ENCODE results near the gene KRTAP27-1. TPM values are rescaled to one million over a fixed set of nuclear protein-coding genes. Genes with fewer than 3 reads are reported as not detected.

KRTAP27-1 gene, protein sequence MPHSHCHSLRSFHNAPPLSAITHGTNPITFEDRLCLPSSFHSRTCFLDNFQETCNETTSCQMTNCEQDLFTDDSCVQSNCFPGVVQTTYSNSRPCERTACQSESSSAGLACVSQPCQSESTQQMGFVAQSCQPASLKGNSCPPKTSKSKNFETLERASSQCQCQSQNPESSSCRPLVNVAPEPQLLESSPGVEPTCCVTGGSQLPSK
- total RNA-seq (not detected), polyA plus RNA-seq (not detected)
- long read RNA-seq, donor 1: 0 reads
- long read RNA-seq, donor 2: 0 reads
- long read RNA-seq, donor 3: 0 reads

DNA sequence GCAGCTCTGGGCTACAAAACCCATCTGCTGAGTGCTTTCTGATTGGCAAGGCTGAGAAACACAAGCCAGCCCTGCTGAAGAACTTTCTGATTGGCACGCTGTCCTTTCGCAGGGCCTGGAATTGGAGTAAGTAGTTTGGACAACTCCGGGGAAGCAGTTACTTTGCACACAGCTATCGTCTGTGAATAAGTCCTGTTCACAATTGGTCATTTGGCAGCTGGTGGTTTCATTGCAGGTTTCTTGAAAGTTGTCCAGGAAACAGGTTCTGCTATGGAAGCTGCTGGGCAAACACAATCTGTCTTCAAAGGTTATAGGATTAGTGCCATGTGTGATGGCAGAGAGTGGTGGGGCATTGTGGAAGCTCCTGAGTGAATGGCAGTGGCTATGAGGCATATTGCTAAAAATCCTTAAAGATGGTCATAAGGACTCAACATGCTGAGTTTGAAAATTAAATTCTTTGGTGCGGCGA, at the start of gene KRTAP27-1:
TSS of gene KRTAP27-1 (minus strand) at position 419 of the 469 bp plus-strand sequence. CDS start at position 393, 26 bp downstream.
- H3K36me3 ChIP-seq: no peaks in the 10 kb centered on the region
- 83 to 98% (median 84%) methylated on average over 6 of the region's 6 CpGs for WGBS, 3 donors
- no peaks in the 10 kb centered on the region for H3K9me3 ChIP-seq
- no peak within 1 kb of the TSS for H3K4me3 ChIP-seq
- H3K4me1 ChIP-seq (ENCODE audit: insufficient read depth): no peaks in the 10 kb centered on the region
- TF ChIP-seq EP300 (IDR thresholded peaks at IDR 0.05): no peak
- no peak for TF ChIP-seq POLR2A (IDR thresholded peaks at IDR 0.05)
- TF ChIP-seq, protein P1, sequence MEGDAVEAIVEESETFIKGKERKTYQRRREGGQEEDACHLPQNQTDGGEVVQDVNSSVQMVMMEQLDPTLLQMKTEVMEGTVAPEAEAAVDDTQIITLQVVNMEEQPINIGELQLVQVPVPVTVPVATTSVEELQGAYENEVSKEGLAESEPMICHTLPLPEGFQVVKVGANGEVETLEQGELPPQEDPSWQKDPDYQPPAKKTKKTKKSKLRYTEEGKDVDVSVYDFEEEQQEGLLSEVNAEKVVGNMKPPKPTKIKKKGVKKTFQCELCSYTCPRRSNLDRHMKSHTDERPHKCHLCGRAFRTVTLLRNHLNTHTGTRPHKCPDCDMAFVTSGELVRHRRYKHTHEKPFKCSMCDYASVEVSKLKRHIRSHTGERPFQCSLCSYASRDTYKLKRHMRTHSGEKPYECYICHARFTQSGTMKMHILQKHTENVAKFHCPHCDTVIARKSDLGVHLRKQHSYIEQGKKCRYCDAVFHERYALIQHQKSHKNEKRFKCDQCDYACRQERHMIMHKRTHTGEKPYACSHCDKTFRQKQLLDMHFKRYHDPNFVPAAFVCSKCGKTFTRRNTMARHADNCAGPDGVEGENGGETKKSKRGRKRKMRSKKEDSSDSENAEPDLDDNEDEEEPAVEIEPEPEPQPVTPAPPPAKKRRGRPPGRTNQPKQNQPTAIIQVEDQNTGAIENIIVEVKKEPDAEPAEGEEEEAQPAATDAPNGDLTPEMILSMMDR (IDR thresholded peaks at IDR 0.05): no peak
- H3K27me3 ChIP-seq: no peaks in the 10 kb centered on the region
- intact Hi-C loops (cut with DNase I): no loop called here
- DNase-seq: no peak
- H3K27ac ChIP-seq: no peak within 1 kb of the TSS

GRCh38 chr21:30382201-30382600, 44.7 kb upstream of the KRTAP27-1 start:
- intact Hi-C loops (cut with DNase I): no loop called here
- H3K4me1 ChIP-seq (ENCODE audit: insufficient read depth): no peaks in the 10 kb centered on the region
- WGBS, 3 donors: 28 to 32% (median 31%) methylated on average over 1 of the region's 1 CpG
- no peaks in the 10 kb centered on the region for H3K9me3 ChIP-seq
- H3K27ac ChIP-seq: no peak overlapping the region
- TF ChIP-seq POLR2A (IDR thresholded peaks at IDR 0.05) (no peak), EP300 (IDR thresholded peaks at IDR 0.05) (no peak)
- TF ChIP-seq, protein P1 (IDR thresholded peaks at IDR 0.05): no peak
- no peak for DNase-seq
- no peaks in the 10 kb centered on the region for H3K36me3 ChIP-seq
- H3K27me3 ChIP-seq: no peaks in the 10 kb centered on the region
- no peak overlapping the region for H3K4me3 ChIP-seq

- H3K27me3 ChIP-seq: no peaks in the 10 kb centered on the region
- no peaks in the 10 kb centered on the region for H3K36me3 ChIP-seq
- H3K27ac ChIP-seq: no peak within 1 kb of the TSS
- no peak for DNase-seq
- no peak within 1 kb of the TSS for H3K4me3 ChIP-seq
- TF ChIP-seq, protein P1 (IDR thresholded peaks at IDR 0.05): no peak
- TF ChIP-seq EP300 (IDR thresholded peaks at IDR 0.05): no peak
- TF ChIP-seq POLR2A (IDR thresholded peaks at IDR 0.05): no peak
- no peaks in the 10 kb centered on the region for H3K4me1 ChIP-seq (ENCODE audit: insufficient read depth)
- intact Hi-C loops (cut with DNase I): no loop called here
- no peaks in the 10 kb centered on the region for H3K9me3 ChIP-seq
- WGBS, 3 donors: 80 to 89% (median 85%) methylated on average over 5 of the region's 5 CpGs
These were observed 34.8 kb upstream of the KRTAP27-1 start, which contains the start of gene KRTAP13-2 for GRCh38 chr21:30372139-30372770. TSS of gene KRTAP13-2 (minus strand) at chr21:30372271. CDS start at chr21:30372213, 58 bp downstream.

DNA sequence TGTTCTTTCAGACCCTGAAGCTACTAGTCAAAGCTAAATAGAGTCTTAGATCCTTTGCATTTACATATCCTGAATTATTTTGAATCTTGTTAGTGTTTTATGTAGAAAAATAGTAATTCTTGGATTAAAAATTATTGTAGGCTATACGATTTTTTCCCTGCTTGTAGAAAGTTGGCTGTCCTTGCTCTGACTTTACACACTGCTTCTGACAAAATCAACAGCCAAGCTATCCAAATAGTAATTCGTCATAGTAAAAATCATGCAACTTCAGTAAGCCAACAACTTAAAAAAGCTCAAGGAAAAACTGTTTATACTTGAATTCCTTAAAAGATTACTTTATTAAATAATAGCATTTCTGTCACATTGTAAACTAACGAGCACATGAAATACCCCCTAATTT, 18.4 kb upstream of the KRTAP27-1 start:
- no peaks in the 10 kb centered on the region for H3K27me3 ChIP-seq
- no peak overlapping the region for H3K27ac ChIP-seq
- no peak for DNase-seq
- no peaks in the 10 kb centered on the region for H3K9me3 ChIP-seq
- WGBS, 3 donors: 15 to 25% (median 25%) methylated on average over 3 of the region's 3 CpGs
- TF ChIP-seq EP300 (IDR thresholded peaks at IDR 0.05) (no peak), POLR2A (IDR thresholded peaks at IDR 0.05) (no peak)
- TF ChIP-seq, protein P1 (IDR thresholded peaks at IDR 0.05): no peak
- intact Hi-C loops (cut with DNase I): no loop called here
- H3K4me3 ChIP-seq: no peak overlapping the region
- no peaks in the 10 kb centered on the region for H3K4me1 ChIP-seq (ENCODE audit: insufficient read depth)
- H3K36me3 ChIP-seq: no peaks in the 10 kb centered on the region

All from ovary (tissue), 10 donors.